ENCODE measurements around the gene C9orf43. TPM values are rescaled to one million over a fixed set of nuclear protein-coding genes. Genes with fewer than 3 reads are reported as not detected.
A peak's percentile ranks its signal among the peaks of the same experiment; 100 is the strongest.

The C9orf43 gene
- total and polyA plus RNA-seq, 4 donors: 0.27 to 1.2 (median 0.51) TPM

GRCh38 chr9:113398796-113399195 is 11.8 kb upstream of the C9orf43 start:
- H3K27me3 ChIP-seq (ENCODE audit: control insufficient read depth in 3 of 3, insufficient read depth in 3 of 3, low read length in 2 of 3): no peaks in the 10 kb centered on the region
- no peaks in the 10 kb centered on the region for H3K9me3 ChIP-seq (ENCODE audit: control insufficient read depth in 4 of 4, insufficient read depth in 3 of 4, low read length in 3 of 4)
- DNase-seq: no peak
- 79 to 80% methylated on average over 5 of the region's 5 CpGs for WGBS, 2 donors
- H3K9ac ChIP-seq (ENCODE audit: insufficient read depth in 1 of 2, low read length in 2 of 2): no peak overlapping the region
- no peak overlapping the region for H3K4me3 ChIP-seq
- peaks cover 9 to 18% (median 13%) of the 10 kb centered on the region in 5 donors for H3K4me1 ChIP-seq (ENCODE audit: control insufficient read depth in 5 of 5, insufficient read depth in 5 of 5, low read length in 5 of 5)
- ATAC-seq (ENCODE audit: insufficient read depth, low FRiP score): no peak
- peak overlapping the region in 1 of 2 donors; percentile 67 for H3K27ac ChIP-seq (ENCODE audit: low read depth in 1 of 2, low read length in 1 of 2)
- H3K36me3 ChIP-seq (ENCODE audit: control insufficient read depth in 4 of 4, insufficient read depth in 4 of 4, low read length in 4 of 4): peaks cover 0 to 3% (median 0%) of the 10 kb centered on the region in 4 donors
- TF ChIP-seq CTCF (IDR thresholded peaks at IDR 0.05; ENCODE audit: control extremely low read depth, extremely low read depth): no peak

GRCh38 chr9:113399646-113400200 is 10.8 kb upstream of the C9orf43 start:
- ATAC-seq (ENCODE audit: insufficient read depth, low FRiP score) (no peak), DNase-seq (peak in 2 of 3 donors; percentile 13 to 38)
- Histone ChIP-seq H3K4me1 (ENCODE audit: control insufficient read depth in 5 of 5, insufficient read depth in 5 of 5, low read length in 5 of 5) (peaks cover 9 to 18% (median 13%) of the 10 kb centered on the region in 5 donors), H3K36me3 (ENCODE audit: control insufficient read depth in 4 of 4, insufficient read depth in 4 of 4, low read length in 4 of 4) (peaks cover 0 to 3% (median 0%) of the 10 kb centered on the region in 4 donors), H3K9ac (ENCODE audit: insufficient read depth in 1 of 2, low read length in 2 of 2) (peak overlapping the region; percentile 37 to 49), H3K4me3 (no peak overlapping the region), H3K27ac (ENCODE audit: low read depth in 1 of 2, low read length in 1 of 2) (peak overlapping the region; percentile 29 to 48), H3K27me3 (ENCODE audit: control insufficient read depth in 3 of 3, insufficient read depth in 3 of 3, low read length in 2 of 3) (no peaks in the 10 kb centered on the region), H3K9me3 (ENCODE audit: control insufficient read depth in 4 of 4, insufficient read depth in 3 of 4, low read length in 3 of 4) (no peaks in the 10 kb centered on the region)
- TF ChIP-seq CTCF (IDR thresholded peaks at IDR 0.05; ENCODE audit: control extremely low read depth, extremely low read depth): no peak
- 75 to 76% methylated on average over 3 of the region's 3 CpGs for WGBS, 2 donors

GRCh38 chr9:113401027-113401792 is 9.3 kb upstream of the C9orf43 start, which contains the start of gene ALAD:
Gene ALAD, minus strand, starts transcription at chr9:113401284. Its CDS starts 7,725 bp downstream, at chr9:113393559.
- Histone ChIP-seq H3K9ac (ENCODE audit: insufficient read depth in 1 of 2, low read length in 2 of 2) (peak within 1 kb of the TSS; percentile 37 to 90), H3K4me3 (peak within 1 kb of the TSS; percentile 85), H3K27ac (ENCODE audit: low read depth in 1 of 2, low read length in 1 of 2) (peak within 1 kb of the TSS; percentile 75 to 78), H3K36me3 (ENCODE audit: control insufficient read depth in 4 of 4, insufficient read depth in 4 of 4, low read length in 4 of 4) (peaks cover 0 to 3% (median 0%) of the 10 kb centered on the region in 4 donors), H3K9me3 (ENCODE audit: control insufficient read depth in 4 of 4, insufficient read depth in 3 of 4, low read length in 3 of 4) (no peaks in the 10 kb centered on the region), H3K27me3 (ENCODE audit: control insufficient read depth in 3 of 3, insufficient read depth in 3 of 3, low read length in 2 of 3) (no peaks in the 10 kb centered on the region), H3K4me1 (ENCODE audit: control insufficient read depth in 5 of 5, insufficient read depth in 5 of 5, low read length in 5 of 5) (peaks cover 9 to 18% (median 13%) of the 10 kb centered on the region in 5 donors)
- 2% methylated on average over 50 of the region's 50 CpGs for WGBS, 2 donors
- DNase-seq (peak; percentile 99), ATAC-seq (ENCODE audit: insufficient read depth, low FRiP score) (peak; percentile 100)
- TF ChIP-seq CTCF (IDR thresholded peaks at IDR 0.05; ENCODE audit: control extremely low read depth, extremely low read depth): peak; percentile 74
